Epithelial cell of proximal tubule (primary cell): Measurements from ENCODE around the gene SPNS2. TPM values are rescaled to one million over a fixed set of nuclear protein-coding genes. Genes with fewer than 3 reads are reported as not detected.

Experiments used
- DNase-seq: peaks from one replicate; pipeline ENCODE4 v3.0.0-alpha.2; 2011; ENCODE audit warnings: low read depth
- H3K4me3 ChIP-seq: 2 replicates; pipeline ENCODE4 v1.5.1; 2011; ENCODE audit warnings: low read depth, mild to moderate bottlenecking, low read length
- CTCF ChIP-seq: conservative IDR thresholded peaks from 2 replicates; pipeline ENCODE4 v1.5.1; 2012; ENCODE audit warnings: low read depth, mild to moderate bottlenecking, low read length
- total RNA-seq: library from RNA; depleted of rRNA; stranded (reverse); fragments of >200 nt; gene quantifications from 2 replicates; pipeline ENCODE4 v1.2.3, GENCODE V29; 2015

SPNS2 gene
- total RNA-seq, 1 donor from 2014 or later: 162 TPM

- H3K4me3 ChIP-seq: no peak overlapping the region
- no peak for TF ChIP-seq CTCF
- DNase-seq: no peak
Observed at GRCh38 chr17:4509923-4510617, 11.4 kb downstream of the SPNS2 start.

- no peak overlapping the region for H3K4me3 ChIP-seq
- no peak for DNase-seq
- no peak for TF ChIP-seq CTCF
Observed at GRCh38 chr17:4510618-4510941, 11.9 kb downstream of the SPNS2 start.

- DNase-seq: no peak
- no peak overlapping the region for H3K4me3 ChIP-seq
- TF ChIP-seq CTCF: no peak
Observed at GRCh38 chr17:4511199-4511932, 12.7 kb downstream of the SPNS2 start.

GRCh38 chr17:4512156-4513112, 13.8 kb downstream of the SPNS2 start:
- DNase-seq: no peak
- no peak overlapping the region for H3K4me3 ChIP-seq
- no peak for TF ChIP-seq CTCF

GRCh38 chr17:4513113-4514032, 14.7 kb downstream of the SPNS2 start:
- H3K4me3 ChIP-seq: no peak overlapping the region
- TF ChIP-seq CTCF: no peak
- no peak for DNase-seq

GRCh38 chr17:4514206-4514605, 15.5 kb downstream of the SPNS2 start:
- no peak for DNase-seq
- no peak for TF ChIP-seq CTCF
- H3K4me3 ChIP-seq: no peak overlapping the region
